ENCODE data around the gene IFITM10. TPM values are rescaled to one million over a fixed set of nuclear protein-coding genes. Genes with fewer than 3 reads are reported as not detected.

IFITM10 gene
- total RNA-seq, 2 experiments from 2014 or later = 0.22 to 0.31 TPM

GRCh38 chr11:1782031-1782590, 31.7 kb upstream of the IFITM10 start:
- no peaks in the 10 kb centered on the region for H3K9me3 Mint-ChIP-seq
- H3K27ac Mint-ChIP-seq = no peak overlapping the region
- intact Hi-C loops (cut with micrococcal nuclease) = no loop called here
- no peaks in the 10 kb centered on the region for H3K27me3 Mint-ChIP-seq (ENCODE audit: low read depth)
- H3K36me3 Mint-ChIP-seq (ENCODE audit: low read depth) = no peaks in the 10 kb centered on the region
- CTCF ChIA-PET = interaction anchor here (1.7 kb wide), 1 partner anchor 88 kb away, joined by 6 read pairs; no protein-coding TSS in a partner anchor
- H3K4me3 Mint-ChIP-seq = no peak overlapping the region
- DNase-seq = no peak
- H3K4me1 Mint-ChIP-seq (ENCODE audit: low read depth) = no peaks in the 10 kb centered on the region

- Mint-ChIP-seq H3K4me3 (no peak overlapping the region), H3K27me3 (ENCODE audit: low read depth) (no peaks in the 10 kb centered on the region), H3K36me3 (ENCODE audit: low read depth) (no peaks in the 10 kb centered on the region), H3K9me3 (no peaks in the 10 kb centered on the region), H3K27ac (no peak overlapping the region), H3K4me1 (ENCODE audit: low read depth) (no peaks in the 10 kb centered on the region)
- CTCF ChIA-PET = interaction anchor here (1.7 kb wide), 1 partner anchor 88 kb away, joined by 6 read pairs; no protein-coding TSS in a partner anchor
- intact Hi-C loops (cut with micrococcal nuclease) = no loop called here
- no peak for DNase-seq
Measured at GRCh38 chr11:1781593-1781975, 31.2 kb upstream of the IFITM10 start.

- intact Hi-C loops (cut with micrococcal nuclease) = no loop called here
- Mint-ChIP-seq H3K36me3 (ENCODE audit: low read depth) (no peaks in the 10 kb centered on the region), H3K27me3 (ENCODE audit: low read depth) (no peaks in the 10 kb centered on the region), H3K4me3 (no peak overlapping the region), H3K9me3 (no peaks in the 10 kb centered on the region), H3K4me1 (ENCODE audit: low read depth) (no peaks in the 10 kb centered on the region), H3K27ac (no peak overlapping the region)
- no peak for DNase-seq
- CTCF ChIA-PET = interaction anchor here (0.9 to 1.7 kb wide), 2 partner anchors 87 to 141 kb away, joined by 3 to 6 read pairs; no protein-coding TSS in a partner anchor
Measured at GRCh38 chr11:1780700-1781592, 30.6 kb upstream of the IFITM10 start.

DNA sequence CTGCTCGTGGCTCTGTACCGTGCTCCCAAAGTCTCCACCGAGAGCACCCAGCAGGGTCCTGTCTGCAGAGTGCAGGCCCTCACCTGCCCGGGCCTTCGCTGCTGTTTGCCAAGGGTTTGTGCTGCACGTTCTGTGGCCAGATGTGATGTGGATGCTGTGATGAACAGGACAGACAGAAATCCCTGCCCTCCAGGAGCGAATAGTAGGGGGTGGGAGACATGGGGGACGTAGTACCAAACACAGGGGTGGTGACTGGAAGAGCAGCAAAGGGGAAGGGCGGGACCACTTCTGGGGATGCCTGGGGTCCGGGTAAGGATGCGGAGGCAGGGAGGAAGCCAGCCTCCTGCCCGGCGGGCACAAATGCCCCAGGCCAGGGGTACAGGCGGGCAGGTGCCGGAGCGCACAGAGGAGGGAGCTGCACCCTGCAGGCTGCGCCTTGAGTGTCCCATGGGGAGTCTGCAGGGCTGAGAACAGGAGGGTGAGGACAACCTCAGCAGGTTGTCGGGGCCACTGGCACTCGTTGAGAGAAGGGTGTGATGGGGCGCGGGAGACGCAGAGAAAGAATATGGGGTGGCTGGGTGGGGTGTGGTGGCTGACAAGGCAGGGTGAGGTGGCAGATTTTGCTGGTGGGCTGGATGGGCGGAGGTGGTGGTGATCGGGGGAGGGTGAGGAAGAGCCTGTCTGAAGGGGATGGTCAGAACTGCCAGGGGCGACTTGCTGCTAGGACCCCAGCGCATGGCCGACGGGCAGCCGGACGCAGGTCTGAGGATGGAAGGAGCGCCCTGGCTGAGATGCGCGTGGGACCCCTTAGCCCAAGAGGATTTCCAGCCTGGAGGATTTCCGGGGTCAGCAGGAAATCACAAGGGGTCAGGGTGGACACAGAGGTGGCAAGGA, 29.7 kb upstream of the IFITM10 start:
- Mint-ChIP-seq H3K9me3 (no peaks in the 10 kb centered on the region), H3K27ac (no peak overlapping the region), H3K36me3 (ENCODE audit: low read depth) (no peaks in the 10 kb centered on the region), H3K4me1 (ENCODE audit: low read depth) (no peaks in the 10 kb centered on the region), H3K4me3 (no peak overlapping the region), H3K27me3 (ENCODE audit: low read depth) (no peaks in the 10 kb centered on the region)
- no peak for DNase-seq
- CTCF ChIA-PET = interaction anchor here (0.9 to 1.7 kb wide), 2 partner anchors 86 to 141 kb away, joined by 3 to 6 read pairs; no protein-coding TSS in a partner anchor
- intact Hi-C loops (cut with micrococcal nuclease) = no loop called here

GRCh38 chr11:1779034-1779805, 28.8 kb upstream of the IFITM10 start:
- H3K27ac Mint-ChIP-seq = no peak overlapping the region
- DNase-seq = no peak
- no peaks in the 10 kb centered on the region for H3K9me3 Mint-ChIP-seq
- intact Hi-C loops (cut with micrococcal nuclease) = no loop called here
- no peaks in the 10 kb centered on the region for H3K36me3 Mint-ChIP-seq (ENCODE audit: low read depth)
- H3K4me1 Mint-ChIP-seq (ENCODE audit: low read depth) = no peaks in the 10 kb centered on the region
- CTCF ChIA-PET = no interaction called here
- H3K27me3 Mint-ChIP-seq (ENCODE audit: low read depth) = no peaks in the 10 kb centered on the region
- H3K4me3 Mint-ChIP-seq = no peak overlapping the region

DNA sequence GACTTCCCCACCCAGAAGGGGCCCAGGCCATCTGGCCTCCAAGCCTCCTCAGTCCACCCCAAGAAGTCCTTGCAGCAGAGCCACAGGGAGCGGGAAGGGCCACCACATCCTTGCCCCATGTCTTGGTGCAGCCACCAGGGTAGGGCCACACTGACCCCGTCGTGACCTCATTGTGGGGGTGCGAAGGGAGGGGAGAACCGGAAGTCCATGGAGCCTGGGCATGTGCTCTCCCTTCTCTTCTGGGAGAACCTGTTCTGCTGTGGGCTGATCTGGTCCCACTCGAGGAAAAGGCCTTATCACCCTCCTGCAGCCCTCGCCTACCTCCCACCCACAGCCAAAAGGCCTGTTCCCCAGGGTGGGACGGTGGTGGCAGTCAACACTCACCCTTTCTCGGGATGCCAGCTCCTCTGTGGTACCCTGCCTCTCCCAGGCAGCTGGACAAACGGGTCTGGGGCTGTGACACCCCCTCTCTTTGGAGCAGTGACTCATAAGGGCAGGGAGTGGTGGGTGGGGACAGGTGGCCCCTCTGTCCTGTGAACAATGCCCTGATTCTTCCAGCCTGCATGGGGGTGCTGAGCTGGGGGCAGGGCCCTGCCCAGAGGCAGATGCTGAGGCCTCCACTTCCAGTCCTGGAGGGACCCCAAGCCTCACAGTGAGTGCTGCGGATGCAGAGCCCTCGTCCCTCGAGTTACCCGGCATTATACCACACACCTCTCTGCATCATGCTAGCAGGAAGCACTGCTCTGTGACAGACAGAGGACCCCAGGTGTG, 27.9 kb upstream of the IFITM10 start:
- CTCF ChIA-PET = no interaction called here
- H3K4me1 Mint-ChIP-seq (ENCODE audit: low read depth) = peaks cover 2% of the 10 kb centered on the region
- H3K36me3 Mint-ChIP-seq (ENCODE audit: low read depth) = no peaks in the 10 kb centered on the region
- no peak for DNase-seq
- H3K27ac Mint-ChIP-seq = no peak overlapping the region
- no peak overlapping the region for H3K4me3 Mint-ChIP-seq
- no peaks in the 10 kb centered on the region for H3K9me3 Mint-ChIP-seq
- H3K27me3 Mint-ChIP-seq (ENCODE audit: low read depth) = no peaks in the 10 kb centered on the region
- intact Hi-C loops (cut with micrococcal nuclease) = no loop called here

- Mint-ChIP-seq H3K27ac (no peak overlapping the region), H3K27me3 (ENCODE audit: low read depth) (no peaks in the 10 kb centered on the region), H3K9me3 (no peaks in the 10 kb centered on the region), H3K4me3 (no peak overlapping the region), H3K4me1 (ENCODE audit: low read depth) (peaks cover 4% of the 10 kb centered on the region), H3K36me3 (ENCODE audit: low read depth) (no peaks in the 10 kb centered on the region)
- CTCF ChIA-PET = interaction anchor here (0.9 to 1.3 kb wide), 3 partner anchors 40 to 372 kb away, joined by 3 to 5 read pairs (median 5); no protein-coding TSS in a partner anchor
- no peak for DNase-seq
- intact Hi-C loops (cut with micrococcal nuclease) = no loop called here
Measured at GRCh38 chr11:1777737-1778136, 27.3 kb upstream of the IFITM10 start.

GRCh38 chr11:1776944-1777715, 26.7 kb upstream of the IFITM10 start:
- Mint-ChIP-seq H3K9me3 (no peaks in the 10 kb centered on the region), H3K36me3 (ENCODE audit: low read depth) (no peaks in the 10 kb centered on the region), H3K27me3 (ENCODE audit: low read depth) (no peaks in the 10 kb centered on the region), H3K4me3 (no peak overlapping the region), H3K4me1 (ENCODE audit: low read depth) (peaks cover 10% of the 10 kb centered on the region), H3K27ac (no peak overlapping the region)
- intact Hi-C loops (cut with micrococcal nuclease) = no loop called here
- no peak for DNase-seq
- CTCF ChIA-PET = interaction anchor here (0.9 to 1.3 kb wide), 3 partner anchors 40 to 373 kb away, joined by 3 to 5 read pairs (median 5); no protein-coding TSS in a partner anchor

DNA sequence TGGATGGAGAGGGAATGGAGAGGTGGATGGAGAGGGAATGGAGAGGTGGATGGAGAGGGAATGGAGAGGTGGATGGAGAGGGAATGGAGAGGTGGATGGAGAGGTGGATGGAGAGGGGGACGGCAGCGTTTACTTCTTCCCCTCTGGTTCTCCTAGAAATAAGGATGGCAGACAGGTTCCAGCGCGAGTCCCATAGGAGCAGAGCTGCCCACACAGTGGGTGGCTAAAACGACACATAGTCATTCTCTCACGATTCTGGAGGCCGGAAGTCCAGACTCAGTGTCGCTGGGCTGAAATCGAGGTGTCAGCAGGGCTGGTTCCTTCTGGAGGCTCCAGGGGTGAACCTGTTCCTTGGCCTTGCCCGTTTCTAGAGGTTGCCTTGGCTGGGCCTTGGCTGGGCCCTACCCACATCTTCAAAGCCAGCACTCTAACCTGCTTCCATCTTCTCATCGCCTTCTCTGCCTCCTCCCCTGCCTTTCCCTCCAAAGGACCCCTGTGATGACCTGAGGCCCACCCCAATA, 26.0 kb upstream of the IFITM10 start:
- Mint-ChIP-seq H3K27me3 (ENCODE audit: low read depth) (no peaks in the 10 kb centered on the region), H3K27ac (no peak overlapping the region), H3K36me3 (ENCODE audit: low read depth) (no peaks in the 10 kb centered on the region), H3K9me3 (no peaks in the 10 kb centered on the region), H3K4me3 (no peak overlapping the region), H3K4me1 (ENCODE audit: low read depth) (peaks cover 14% of the 10 kb centered on the region)
- intact Hi-C loops (cut with micrococcal nuclease) = no loop called here
- CTCF ChIA-PET = interaction anchor here (1.3 kb wide), 1 partner anchor 374 kb away, joined by 3 read pairs; no protein-coding TSS in a partner anchor
- no peak for DNase-seq

DNA sequence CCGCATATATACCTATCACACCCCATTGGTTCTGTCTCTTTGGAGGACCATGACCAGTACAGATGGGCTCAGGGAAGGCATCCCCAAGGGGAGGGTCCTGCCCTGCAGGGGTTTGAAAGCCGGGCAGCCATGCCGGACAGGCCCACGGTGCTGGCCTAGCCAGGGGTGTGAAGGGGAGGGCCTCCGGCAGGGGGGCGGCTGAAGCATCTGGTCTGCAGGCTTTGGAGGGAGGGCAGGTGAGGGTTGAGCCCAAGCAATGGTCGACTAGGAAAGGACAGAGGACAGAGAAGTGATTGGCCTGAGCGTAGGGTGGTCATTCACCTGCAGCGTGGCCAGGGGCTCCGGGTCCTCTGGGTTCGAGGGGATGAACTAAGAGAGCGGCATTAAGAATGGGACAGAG, 24.5 kb upstream of the IFITM10 start:
- no peaks in the 10 kb centered on the region for H3K27me3 Mint-ChIP-seq (ENCODE audit: low read depth)
- H3K4me1 Mint-ChIP-seq (ENCODE audit: low read depth) = peaks cover 14% of the 10 kb centered on the region
- CTCF ChIA-PET = no interaction called here
- intact Hi-C loops (cut with micrococcal nuclease) = no loop called here
- H3K9me3 Mint-ChIP-seq = no peaks in the 10 kb centered on the region
- H3K36me3 Mint-ChIP-seq (ENCODE audit: low read depth) = no peaks in the 10 kb centered on the region
- H3K4me3 Mint-ChIP-seq = no peak overlapping the region
- no peak for DNase-seq
- H3K27ac Mint-ChIP-seq = no peak overlapping the region

Data from activated naive CD4-positive, alpha-beta T cell treated with anti-CD3 and anti-CD28 coated beads for 36 hours (primary cell).